ENCODE measurements around the gene SPTB.

The SPTB gene

DNA sequence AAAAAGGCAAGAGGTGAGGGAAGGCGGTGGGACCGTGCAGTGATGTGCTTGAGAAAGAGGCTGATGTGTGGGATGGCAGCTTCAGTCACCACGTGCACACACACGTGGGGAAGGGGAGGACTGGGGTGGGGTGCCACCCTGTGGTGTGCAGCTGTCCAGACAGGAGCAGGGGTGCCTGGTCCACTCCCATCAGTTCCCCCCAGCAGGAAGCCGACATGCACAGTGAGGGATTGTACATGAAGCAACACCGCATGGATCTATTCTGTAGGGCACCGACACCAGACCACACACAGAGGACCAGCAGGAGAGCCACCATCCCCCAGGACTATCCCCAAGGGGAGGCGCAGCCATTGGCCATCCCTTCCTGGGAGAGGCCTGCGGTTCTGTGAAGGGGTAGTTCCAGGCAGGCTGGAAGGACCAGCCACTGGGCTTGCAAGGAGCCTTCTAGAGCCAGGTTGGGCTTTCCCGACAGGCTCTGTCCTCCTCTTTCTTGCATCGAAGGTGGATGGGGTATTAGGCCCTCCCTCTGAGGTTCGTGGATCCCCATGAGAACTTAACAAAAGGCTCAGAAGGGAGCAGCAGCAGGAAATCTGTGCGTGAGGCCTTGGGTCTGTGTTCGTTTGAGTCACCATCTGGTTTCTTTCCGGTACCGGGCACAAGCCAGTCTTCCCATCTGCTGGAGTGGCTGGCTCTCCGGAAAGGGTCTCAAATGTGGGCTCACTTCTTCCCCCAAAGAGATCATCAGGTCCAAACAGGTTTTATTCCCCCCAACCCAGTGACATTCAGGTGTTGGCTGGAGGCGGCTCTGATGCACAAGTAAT lies 115.7 kb downstream of the SPTB start:
- Histone ChIP-seq H3K4me3 (ENCODE audit: low read length) (peak overlapping the region; percentile 54), H3K27ac (ENCODE audit: low read depth, low read length) (peak overlapping the region; percentile 33), H3K4me1 (ENCODE audit: control insufficient read depth, insufficient read depth, low read length) (peaks cover 24% of the 10 kb centered on the region)

DNA sequence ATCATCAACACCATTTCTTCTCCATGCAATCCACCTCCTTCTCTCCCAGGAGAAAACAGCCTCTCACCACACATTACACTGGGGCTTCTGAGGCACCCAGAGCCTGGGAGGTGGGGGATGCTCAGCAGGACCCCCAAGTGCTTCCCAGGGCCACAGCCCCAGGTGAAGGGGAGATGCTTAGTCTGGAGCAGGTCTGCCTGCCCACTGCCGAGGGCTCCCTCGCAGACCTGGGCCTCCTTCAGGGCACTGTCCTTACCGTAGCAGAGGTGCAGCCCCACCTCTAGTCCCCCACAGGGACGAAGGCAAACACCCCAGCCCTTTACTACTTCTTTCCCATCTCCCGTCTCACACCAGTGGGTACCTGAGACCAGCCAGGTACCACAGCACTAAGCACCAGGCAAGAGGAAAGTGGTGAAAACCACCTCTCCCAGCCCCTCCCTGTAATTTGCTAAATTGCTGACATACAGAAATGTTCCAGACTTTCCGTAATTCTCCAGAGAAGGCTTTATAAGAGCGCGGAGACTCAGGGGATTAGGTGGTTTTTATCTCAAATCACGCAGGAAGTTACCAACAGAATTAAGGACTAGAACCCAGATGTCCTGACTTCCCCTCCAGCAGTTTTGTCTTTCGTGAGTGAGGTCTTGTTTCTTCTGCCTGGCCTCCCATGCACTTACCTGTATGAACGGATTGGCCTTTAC lies 116.5 kb downstream of the SPTB start:
- Histone ChIP-seq H3K4me3 (ENCODE audit: low read length) (no peak overlapping the region), H3K27me3 (ENCODE audit: control insufficient read depth, insufficient read depth, low read length) (no peaks in the 10 kb centered on the region), H3K9ac (ENCODE audit: low read length) (no peak overlapping the region), H3K4me1 (ENCODE audit: control insufficient read depth, insufficient read depth, low read length) (peaks cover 32% of the 10 kb centered on the region), H3K36me3 (ENCODE audit: control insufficient read depth, insufficient read depth, low read length) (no peaks in the 10 kb centered on the region), H3K27ac (ENCODE audit: low read depth, low read length) (peak overlapping the region; percentile 84)

More for the DNA sequence above, 115.7 kb downstream of the SPTB start:
- no peaks in the 10 kb centered on the region for H3K36me3 ChIP-seq (ENCODE audit: control insufficient read depth, insufficient read depth, low read length)
- H3K9ac ChIP-seq (ENCODE audit: low read length) = no peak overlapping the region
- H3K27me3 ChIP-seq (ENCODE audit: control insufficient read depth, insufficient read depth, low read length) = no peaks in the 10 kb centered on the region

DNA sequence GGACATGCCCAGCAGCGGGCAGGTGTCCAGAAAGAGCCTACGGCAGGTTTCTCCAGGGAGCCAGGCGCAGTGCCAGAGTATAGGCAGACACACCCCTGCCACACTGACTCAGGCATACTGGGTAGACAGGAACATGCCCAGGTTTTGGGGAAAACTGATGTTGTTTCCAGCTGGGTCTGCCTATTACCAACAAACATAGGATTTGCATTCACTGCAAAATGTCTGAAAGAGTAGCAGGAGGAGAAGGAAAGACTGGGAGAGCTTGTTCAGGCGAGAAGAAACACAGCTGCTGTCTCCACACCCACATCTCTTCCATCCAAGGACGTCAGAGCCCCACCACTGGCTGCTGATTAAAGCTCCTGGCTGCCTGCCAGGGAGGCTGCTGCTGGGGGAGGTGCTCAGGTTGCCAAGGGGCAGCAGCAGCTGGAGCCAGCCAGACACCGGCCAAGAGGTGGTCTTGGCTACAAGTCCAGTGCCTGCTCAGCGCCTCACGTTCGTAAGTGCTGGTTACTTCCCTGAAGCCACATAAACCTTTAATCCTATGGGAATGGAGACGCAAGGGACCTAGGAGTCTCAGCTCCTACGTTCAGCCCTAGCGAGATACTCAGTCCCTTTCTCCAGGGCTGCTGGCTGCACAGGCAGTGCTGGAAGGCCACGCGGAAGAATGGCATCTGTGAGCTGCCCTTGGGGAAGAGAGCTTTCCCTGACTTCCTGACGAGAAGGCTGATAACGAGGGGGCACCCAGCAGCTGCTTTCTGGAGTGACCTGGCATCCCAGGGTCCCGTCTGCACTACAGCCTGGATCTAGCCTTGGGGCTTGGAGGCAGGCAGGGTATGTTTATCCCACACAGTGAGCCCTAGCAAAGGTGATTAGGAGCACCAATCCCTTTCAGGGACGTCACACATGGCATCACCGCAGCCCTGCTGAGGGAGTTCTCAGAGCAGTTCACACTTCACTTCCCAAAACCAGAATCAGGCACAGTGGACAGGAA lies 117.4 kb downstream of the SPTB start:
- Histone ChIP-seq H3K27ac (ENCODE audit: low read depth, low read length) (peak overlapping the region; percentile 84), H3K9ac (ENCODE audit: low read length) (peak overlapping the region; percentile 19)

DNA sequence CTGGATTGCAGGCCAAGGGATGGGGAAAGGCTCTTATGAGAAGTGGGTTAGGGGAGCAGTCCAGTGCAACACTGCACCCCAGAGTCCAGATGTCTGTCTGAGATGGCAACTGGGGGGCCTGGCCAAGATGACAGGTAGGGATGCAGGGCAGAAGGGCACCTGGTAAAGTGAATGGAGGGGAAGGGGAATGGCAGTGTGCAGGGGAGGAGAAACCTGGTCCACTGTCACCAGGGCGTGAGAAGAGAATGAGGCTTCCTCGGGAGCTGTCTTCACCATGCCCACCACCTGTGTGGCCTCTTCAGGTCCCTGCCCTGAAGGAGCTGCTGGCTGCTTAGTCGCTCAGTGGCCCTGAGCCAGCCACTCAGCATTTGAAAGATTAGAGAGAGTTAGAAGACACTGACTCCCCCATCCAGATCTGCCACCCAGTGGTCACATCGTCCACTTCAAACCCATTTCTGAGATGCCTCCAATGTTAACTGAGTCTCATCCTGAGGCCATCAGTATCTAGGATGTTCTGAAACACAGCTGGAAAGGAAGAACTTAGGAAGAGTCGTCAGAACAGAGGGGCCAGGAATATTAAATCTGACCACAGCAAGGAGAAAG lies 118.2 kb downstream of the SPTB start:
- H3K27ac ChIP-seq (ENCODE audit: low read depth, low read length) = peak overlapping the region; percentile 84
- no peaks in the 10 kb centered on the region for H3K27me3 ChIP-seq (ENCODE audit: control insufficient read depth, insufficient read depth, low read length)
- no peaks in the 10 kb centered on the region for H3K36me3 ChIP-seq (ENCODE audit: control insufficient read depth, insufficient read depth, low read length)
- no peak overlapping the region for H3K9ac ChIP-seq (ENCODE audit: low read length)
- H3K4me1 ChIP-seq (ENCODE audit: control insufficient read depth, insufficient read depth, low read length) = peaks cover 36% of the 10 kb centered on the region
- H3K4me3 ChIP-seq (ENCODE audit: low read length) = peak overlapping the region; percentile 2

More for the DNA sequence above, 117.4 kb downstream of the SPTB start:
- Histone ChIP-seq H3K27me3 (ENCODE audit: control insufficient read depth, insufficient read depth, low read length) (no peaks in the 10 kb centered on the region), H3K36me3 (ENCODE audit: control insufficient read depth, insufficient read depth, low read length) (no peaks in the 10 kb centered on the region), H3K4me1 (ENCODE audit: control insufficient read depth, insufficient read depth, low read length) (peaks cover 36% of the 10 kb centered on the region), H3K4me3 (ENCODE audit: low read length) (peak overlapping the region; percentile 2)

DNA sequence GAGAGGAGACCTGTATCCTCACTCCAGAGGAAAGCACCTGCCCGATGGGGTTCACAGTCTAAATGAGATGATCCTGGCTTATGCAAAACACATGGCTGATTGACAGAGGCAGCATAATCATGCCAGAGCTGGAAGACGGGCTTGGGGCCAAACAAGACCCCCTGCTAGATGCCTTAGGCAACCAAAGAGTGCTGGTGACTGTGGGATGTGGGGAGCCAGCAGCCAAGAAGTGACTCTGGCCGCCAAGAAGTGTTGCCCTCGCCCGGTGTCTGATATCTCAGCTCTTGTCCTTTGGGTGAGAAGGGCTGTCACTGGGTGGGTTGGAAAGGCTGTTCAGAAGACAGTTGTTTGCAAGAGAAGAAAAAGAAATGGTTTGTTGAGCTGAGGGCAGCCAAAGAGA lies 118.8 kb downstream of the SPTB start:
- peaks cover 37% of the 10 kb centered on the region for H3K4me1 ChIP-seq (ENCODE audit: control insufficient read depth, insufficient read depth, low read length)
- H3K27ac ChIP-seq (ENCODE audit: low read depth, low read length) = no peak overlapping the region
- no peaks in the 10 kb centered on the region for H3K27me3 ChIP-seq (ENCODE audit: control insufficient read depth, insufficient read depth, low read length)
- no peaks in the 10 kb centered on the region for H3K36me3 ChIP-seq (ENCODE audit: control insufficient read depth, insufficient read depth, low read length)
- no peak overlapping the region for H3K9ac ChIP-seq (ENCODE audit: low read length)
- H3K4me3 ChIP-seq (ENCODE audit: low read length) = no peak overlapping the region

DNA sequence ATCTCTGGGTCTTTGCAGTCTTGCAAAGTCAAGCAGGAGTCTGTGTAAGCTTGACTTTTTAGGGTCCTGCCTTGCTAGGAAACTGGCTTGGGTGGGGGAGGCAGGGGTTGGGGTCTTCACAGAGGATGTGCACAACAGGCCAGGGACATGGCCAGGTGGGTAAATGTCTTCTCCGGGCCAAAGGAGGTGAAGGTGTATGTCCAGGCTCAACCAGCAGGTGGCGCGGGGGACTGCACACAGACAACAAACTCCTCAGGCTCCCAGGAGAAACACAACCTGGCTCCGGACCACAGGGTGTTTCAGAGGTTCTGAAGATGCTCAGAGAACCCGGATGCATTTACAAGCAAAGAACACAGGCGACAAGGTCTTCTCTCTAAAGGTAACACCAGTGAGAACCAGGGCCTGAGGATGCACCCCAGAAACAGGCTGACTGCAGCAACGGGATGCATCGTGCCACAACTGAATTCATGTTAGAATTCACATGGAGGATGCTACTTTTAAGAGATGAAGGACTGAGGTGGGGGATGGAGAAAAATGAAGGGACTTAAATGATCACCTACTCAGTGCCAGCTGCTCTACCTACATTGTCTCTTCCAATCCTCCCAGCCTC lies 119.5 kb downstream of the SPTB start:
- no peak overlapping the region for H3K9ac ChIP-seq (ENCODE audit: low read length)
- H3K27me3 ChIP-seq (ENCODE audit: control insufficient read depth, insufficient read depth, low read length) = no peaks in the 10 kb centered on the region
- peaks cover 41% of the 10 kb centered on the region for H3K4me1 ChIP-seq (ENCODE audit: control insufficient read depth, insufficient read depth, low read length)
- no peak overlapping the region for H3K27ac ChIP-seq (ENCODE audit: low read depth, low read length)
- H3K4me3 ChIP-seq (ENCODE audit: low read length) = no peak overlapping the region
- no peaks in the 10 kb centered on the region for H3K36me3 ChIP-seq (ENCODE audit: control insufficient read depth, insufficient read depth, low read length)

DNA sequence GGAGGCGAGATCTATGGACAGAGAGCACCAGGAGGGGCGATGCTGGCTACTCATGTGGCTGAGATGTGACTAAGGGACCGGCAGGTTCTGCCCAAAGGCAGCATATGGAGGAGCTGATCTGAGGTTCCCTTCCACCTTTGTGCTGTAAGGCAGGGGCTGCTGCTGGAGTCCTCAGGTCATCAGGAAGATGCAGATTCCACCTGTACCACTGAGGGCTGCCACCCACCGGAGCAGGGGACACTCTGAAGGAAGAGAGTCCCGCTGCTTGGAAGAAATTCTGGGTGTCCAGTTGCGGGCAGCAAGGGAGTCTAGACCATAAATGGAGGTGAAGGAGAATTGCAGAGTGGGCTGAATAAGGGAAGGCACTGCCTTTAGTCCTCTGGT lies 120.2 kb downstream of the SPTB start:
- H3K27ac ChIP-seq (ENCODE audit: low read depth, low read length) = no peak overlapping the region
- peaks cover 39% of the 10 kb centered on the region for H3K4me1 ChIP-seq (ENCODE audit: control insufficient read depth, insufficient read depth, low read length)
- no peak overlapping the region for H3K9ac ChIP-seq (ENCODE audit: low read length)
- H3K36me3 ChIP-seq (ENCODE audit: control insufficient read depth, insufficient read depth, low read length) = no peaks in the 10 kb centered on the region
- no peaks in the 10 kb centered on the region for H3K27me3 ChIP-seq (ENCODE audit: control insufficient read depth, insufficient read depth, low read length)
- H3K4me3 ChIP-seq (ENCODE audit: low read length) = no peak overlapping the region

DNA sequence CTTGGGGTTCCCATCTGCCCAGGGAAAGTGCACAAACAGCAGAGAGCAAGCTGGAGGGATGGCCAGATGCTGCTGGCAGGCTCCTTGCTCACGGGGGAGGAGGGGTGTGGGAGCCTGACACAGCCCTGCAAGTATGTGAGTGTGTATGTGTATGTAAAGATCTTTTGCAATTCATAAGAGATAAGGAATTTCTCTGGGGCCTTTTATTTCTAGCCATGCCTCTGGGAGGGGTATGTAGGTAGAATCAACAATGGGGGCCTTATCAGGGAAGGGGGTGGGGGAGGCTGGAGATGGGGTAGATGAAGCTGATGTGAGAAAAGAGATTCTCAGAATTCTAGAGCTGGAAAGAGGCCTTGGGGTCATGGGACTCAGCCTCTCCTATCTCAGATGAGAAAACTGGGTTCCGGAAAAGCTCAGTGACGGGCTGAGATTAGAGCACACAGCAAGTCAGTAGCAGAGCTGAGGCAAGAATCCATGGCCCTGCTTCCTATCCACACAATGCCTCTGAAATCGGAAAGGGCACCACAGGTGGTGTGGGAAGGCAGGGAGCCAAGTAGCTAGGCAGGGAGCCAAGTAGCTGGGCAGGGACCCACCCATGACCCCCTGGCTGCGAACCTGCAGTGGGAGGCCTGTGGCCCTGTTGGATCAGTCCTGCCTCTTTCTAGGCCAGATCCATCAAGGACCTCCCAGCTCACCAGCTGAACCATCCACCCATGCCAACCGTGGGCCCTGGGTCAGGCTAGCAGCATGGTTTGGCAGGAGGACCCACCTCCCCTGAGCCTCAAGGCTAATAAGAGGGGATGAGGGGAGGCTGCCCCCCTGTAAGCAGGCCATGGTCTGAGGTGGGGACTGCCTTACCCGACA lies 120.8 kb downstream of the SPTB start:
- no peak overlapping the region for H3K4me3 ChIP-seq (ENCODE audit: low read length)
- H3K36me3 ChIP-seq (ENCODE audit: control insufficient read depth, insufficient read depth, low read length) = no peaks in the 10 kb centered on the region
- H3K4me1 ChIP-seq (ENCODE audit: control insufficient read depth, insufficient read depth, low read length) = peaks cover 36% of the 10 kb centered on the region
- H3K27ac ChIP-seq (ENCODE audit: low read depth, low read length) = no peak overlapping the region
- H3K9ac ChIP-seq (ENCODE audit: low read length) = no peak overlapping the region
- H3K27me3 ChIP-seq (ENCODE audit: control insufficient read depth, insufficient read depth, low read length) = no peaks in the 10 kb centered on the region

DNA sequence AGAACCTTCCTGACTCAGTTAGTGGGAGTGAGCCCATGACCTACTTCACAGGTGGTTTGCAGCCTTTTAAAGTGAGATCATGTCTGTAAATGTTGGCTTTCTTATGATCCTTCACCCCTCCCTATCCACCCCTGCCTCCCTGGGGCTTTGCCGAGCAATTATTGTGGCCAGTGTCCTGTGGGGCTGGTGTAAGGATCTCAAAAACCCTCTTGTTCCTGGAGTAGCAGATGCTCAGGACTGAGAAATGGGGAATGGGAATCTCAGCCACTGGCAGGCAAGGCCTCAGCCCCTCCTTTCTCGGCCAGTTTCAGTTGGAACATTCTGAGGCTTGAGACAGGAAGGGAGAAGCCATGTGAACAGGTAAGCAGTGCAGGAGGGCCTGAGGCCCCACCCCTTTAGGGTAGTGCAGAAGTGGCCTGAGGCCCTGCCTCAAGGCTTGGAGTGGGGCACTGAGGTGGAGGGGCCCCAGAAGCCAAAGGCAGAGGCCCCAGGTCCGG lies 121.6 kb downstream of the SPTB start:
- no peaks in the 10 kb centered on the region for H3K36me3 ChIP-seq (ENCODE audit: control insufficient read depth, insufficient read depth, low read length)
- H3K4me1 ChIP-seq (ENCODE audit: control insufficient read depth, insufficient read depth, low read length) = peaks cover 36% of the 10 kb centered on the region
- H3K4me3 ChIP-seq (ENCODE audit: low read length) = no peak overlapping the region
- H3K9ac ChIP-seq (ENCODE audit: low read length) = no peak overlapping the region
- H3K27me3 ChIP-seq (ENCODE audit: control insufficient read depth, insufficient read depth, low read length) = no peaks in the 10 kb centered on the region
- H3K27ac ChIP-seq (ENCODE audit: low read depth, low read length) = no peak overlapping the region

DNA sequence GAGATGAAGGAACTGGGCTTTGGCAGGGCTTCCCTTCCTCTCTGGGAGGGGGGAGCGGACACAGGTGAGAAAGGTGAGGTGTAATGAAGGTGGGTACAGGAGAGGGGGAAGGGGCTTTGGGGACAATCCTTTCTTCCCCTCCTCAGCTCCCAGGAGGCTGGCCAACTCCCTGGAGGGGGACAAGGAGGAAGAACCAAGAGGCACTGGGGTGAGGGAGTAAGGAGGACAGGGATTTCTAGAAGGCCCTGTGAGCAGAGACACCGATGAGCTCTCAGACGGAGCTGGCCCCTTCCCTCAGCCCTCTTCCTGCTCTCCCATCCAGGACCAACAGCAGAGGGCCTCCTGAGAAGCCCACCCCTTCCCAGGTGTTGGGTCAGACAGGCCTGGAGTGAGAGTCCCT lies 122.1 kb downstream of the SPTB start:
- no peak overlapping the region for H3K27ac ChIP-seq (ENCODE audit: low read depth, low read length)
- no peaks in the 10 kb centered on the region for H3K36me3 ChIP-seq (ENCODE audit: control insufficient read depth, insufficient read depth, low read length)
- peaks cover 36% of the 10 kb centered on the region for H3K4me1 ChIP-seq (ENCODE audit: control insufficient read depth, insufficient read depth, low read length)
- H3K4me3 ChIP-seq (ENCODE audit: low read length) = no peak overlapping the region
- no peak overlapping the region for H3K9ac ChIP-seq (ENCODE audit: low read length)
- H3K27me3 ChIP-seq (ENCODE audit: control insufficient read depth, insufficient read depth, low read length) = no peaks in the 10 kb centered on the region

DNA sequence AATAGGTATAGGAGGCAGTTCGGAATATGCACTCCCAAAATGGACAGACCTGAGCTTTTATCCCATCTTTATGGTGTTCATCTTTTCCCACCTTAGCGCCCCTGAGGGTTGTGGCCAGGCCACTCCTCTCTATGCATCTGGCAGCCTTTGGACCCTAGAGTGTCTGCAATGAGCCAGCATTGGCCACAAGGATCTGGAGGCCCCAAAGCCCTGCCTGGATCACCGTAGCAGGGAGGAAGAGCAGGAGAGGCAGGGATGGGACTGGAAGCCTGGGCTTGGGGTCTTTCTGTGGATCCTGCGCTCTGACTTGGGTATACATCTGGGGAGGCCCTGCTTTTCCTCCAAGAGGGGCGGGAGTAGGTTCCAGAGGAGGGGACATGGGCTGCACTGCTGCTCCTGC lies 123.0 kb downstream of the SPTB start:
- no peaks in the 10 kb centered on the region for H3K36me3 ChIP-seq (ENCODE audit: control insufficient read depth, insufficient read depth, low read length)
- H3K4me1 ChIP-seq (ENCODE audit: control insufficient read depth, insufficient read depth, low read length) = peaks cover 28% of the 10 kb centered on the region
- no peak overlapping the region for H3K9ac ChIP-seq (ENCODE audit: low read length)
- H3K27me3 ChIP-seq (ENCODE audit: control insufficient read depth, insufficient read depth, low read length) = no peaks in the 10 kb centered on the region
- no peak overlapping the region for H3K4me3 ChIP-seq (ENCODE audit: low read length)
- H3K27ac ChIP-seq (ENCODE audit: low read depth, low read length) = no peak overlapping the region
